ENCODE results near the gene NDUFAB1.

DNA sequence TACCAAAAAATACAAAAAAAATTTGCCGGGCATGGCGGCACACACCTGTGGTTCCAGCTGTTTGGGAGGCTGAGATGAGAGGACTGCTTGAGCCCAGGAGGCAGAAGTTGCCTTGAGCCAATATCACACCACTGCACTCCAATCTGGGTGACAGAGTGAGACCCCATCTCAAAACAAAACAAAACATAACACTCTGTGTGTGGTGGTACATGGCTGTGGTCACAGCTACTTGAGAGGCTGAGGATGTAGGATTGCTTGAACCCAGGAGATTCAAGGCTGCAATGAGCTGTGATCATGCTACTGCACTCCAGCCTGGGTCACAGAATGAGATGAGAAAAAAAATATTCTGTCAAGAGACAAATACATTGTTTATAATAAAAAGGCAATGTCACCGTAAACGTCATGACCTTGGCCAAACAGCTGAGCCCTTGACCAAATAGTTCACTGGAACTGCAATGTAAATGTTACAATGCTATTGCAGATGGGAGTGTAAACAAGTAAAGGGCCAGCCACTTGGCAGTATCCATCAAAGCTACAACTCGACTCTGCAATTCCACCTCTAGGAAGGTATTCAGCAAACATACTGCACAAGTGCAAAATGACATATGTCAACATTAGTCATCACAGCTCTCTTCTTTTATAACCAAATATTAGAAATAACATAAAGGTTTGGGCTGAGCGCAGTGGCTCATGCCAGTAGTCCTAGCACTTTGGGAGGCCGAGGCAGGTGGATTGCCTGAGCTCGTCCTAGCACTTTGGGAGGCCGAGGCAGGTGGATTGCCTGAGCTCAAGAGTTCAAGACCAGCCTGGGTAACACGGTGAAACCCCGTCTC, 55.9 kb downstream of the NDUFAB1 start:
- TF ChIP-seq, protein P1, sequence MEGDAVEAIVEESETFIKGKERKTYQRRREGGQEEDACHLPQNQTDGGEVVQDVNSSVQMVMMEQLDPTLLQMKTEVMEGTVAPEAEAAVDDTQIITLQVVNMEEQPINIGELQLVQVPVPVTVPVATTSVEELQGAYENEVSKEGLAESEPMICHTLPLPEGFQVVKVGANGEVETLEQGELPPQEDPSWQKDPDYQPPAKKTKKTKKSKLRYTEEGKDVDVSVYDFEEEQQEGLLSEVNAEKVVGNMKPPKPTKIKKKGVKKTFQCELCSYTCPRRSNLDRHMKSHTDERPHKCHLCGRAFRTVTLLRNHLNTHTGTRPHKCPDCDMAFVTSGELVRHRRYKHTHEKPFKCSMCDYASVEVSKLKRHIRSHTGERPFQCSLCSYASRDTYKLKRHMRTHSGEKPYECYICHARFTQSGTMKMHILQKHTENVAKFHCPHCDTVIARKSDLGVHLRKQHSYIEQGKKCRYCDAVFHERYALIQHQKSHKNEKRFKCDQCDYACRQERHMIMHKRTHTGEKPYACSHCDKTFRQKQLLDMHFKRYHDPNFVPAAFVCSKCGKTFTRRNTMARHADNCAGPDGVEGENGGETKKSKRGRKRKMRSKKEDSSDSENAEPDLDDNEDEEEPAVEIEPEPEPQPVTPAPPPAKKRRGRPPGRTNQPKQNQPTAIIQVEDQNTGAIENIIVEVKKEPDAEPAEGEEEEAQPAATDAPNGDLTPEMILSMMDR (IDR thresholded peaks at IDR 0.05), result no peak
- no peak for TF ChIP-seq EZH2 (IDR thresholded peaks at IDR 0.05)

All from neural progenitor cell (in vitro differentiated cells).